Bronchus fibroblast of lung (primary cell): ENCODE data around the gene IGSF9B. TPM values are rescaled to one million over a fixed set of nuclear protein-coding genes. Genes with fewer than 3 reads are reported as not detected.

ENCODE experiments used
- total RNA-seq: library from RNA; depleted of rRNA; stranded (reverse); fragments of >200 nt; gene quantifications from 2 replicates; pipeline ENCODE4 v1.2.3, GENCODE V29; 2015

The IGSF9B gene, protein sequence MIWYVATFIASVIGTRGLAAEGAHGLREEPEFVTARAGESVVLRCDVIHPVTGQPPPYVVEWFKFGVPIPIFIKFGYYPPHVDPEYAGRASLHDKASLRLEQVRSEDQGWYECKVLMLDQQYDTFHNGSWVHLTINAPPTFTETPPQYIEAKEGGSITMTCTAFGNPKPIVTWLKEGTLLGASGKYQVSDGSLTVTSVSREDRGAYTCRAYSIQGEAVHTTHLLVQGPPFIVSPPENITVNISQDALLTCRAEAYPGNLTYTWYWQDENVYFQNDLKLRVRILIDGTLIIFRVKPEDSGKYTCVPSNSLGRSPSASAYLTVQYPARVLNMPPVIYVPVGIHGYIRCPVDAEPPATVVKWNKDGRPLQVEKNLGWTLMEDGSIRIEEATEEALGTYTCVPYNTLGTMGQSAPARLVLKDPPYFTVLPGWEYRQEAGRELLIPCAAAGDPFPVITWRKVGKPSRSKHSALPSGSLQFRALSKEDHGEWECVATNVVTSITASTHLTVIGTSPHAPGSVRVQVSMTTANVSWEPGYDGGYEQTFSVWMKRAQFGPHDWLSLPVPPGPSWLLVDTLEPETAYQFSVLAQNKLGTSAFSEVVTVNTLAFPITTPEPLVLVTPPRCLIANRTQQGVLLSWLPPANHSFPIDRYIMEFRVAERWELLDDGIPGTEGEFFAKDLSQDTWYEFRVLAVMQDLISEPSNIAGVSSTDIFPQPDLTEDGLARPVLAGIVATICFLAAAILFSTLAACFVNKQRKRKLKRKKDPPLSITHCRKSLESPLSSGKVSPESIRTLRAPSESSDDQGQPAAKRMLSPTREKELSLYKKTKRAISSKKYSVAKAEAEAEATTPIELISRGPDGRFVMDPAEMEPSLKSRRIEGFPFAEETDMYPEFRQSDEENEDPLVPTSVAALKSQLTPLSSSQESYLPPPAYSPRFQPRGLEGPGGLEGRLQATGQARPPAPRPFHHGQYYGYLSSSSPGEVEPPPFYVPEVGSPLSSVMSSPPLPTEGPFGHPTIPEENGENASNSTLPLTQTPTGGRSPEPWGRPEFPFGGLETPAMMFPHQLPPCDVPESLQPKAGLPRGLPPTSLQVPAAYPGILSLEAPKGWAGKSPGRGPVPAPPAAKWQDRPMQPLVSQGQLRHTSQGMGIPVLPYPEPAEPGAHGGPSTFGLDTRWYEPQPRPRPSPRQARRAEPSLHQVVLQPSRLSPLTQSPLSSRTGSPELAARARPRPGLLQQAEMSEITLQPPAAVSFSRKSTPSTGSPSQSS (N-terminal part only)
- 0.15 and 0.17 TPM in 2 replicates for total RNA-seq

GRCh38 chr11:133956650-133957633 lies at the start of gene IGSF9B:
Gene IGSF9B, minus strand, starts transcription at chr11:133956968. Its CDS starts 214 bp downstream, at chr11:133956754.

Other genes starting within 250 kb of the IGSF9B start
- gene SPATA19, start 111.5 kb downstream of the IGSF9B start, total RNA-seq, result not detected in 2 replicates
- gene JAM3, start 112.1 kb upstream of the IGSF9B start, total RNA-seq, result 32.6 TPM in 2 replicates